ENCODE measurements around the gene LRRC31. TPM values are rescaled to one million over a fixed set of nuclear protein-coding genes. Genes with fewer than 3 reads are reported as not detected.

LRRC31 gene
- total RNA-seq = not detected in 2 replicates

GRCh38 chr3:169869484-169870220 lies at the start of gene LRRC31:
Gene LRRC31 (minus strand): TSS chr3:169869935. CDS start chr3:169869807, 128 bp downstream.

GRCh38 chr3:169911272-169911671 lies 41.5 kb upstream of the LRRC31 start, which contains the start of gene SAMD7:
Gene SAMD7 (plus strand): TSS chr3:169911572. CDS start chr3:169919499, 7,927 bp downstream.

GRCh38 chr3:169812332-169813235 lies 57.2 kb downstream of the LRRC31 start, which contains the start of the genes LRRC34 and LRRIQ4:
Gene LRRC34 (minus strand): TSS chr3:169812904. CDS start chr3:169812548, 356 bp downstream.
Gene LRRIQ4 (plus strand): TSS chr3:169812870. CDS start chr3:169821922, 9,052 bp downstream.

Other genes starting within 250 kb of the LRRC31 start
- gene MECOM, start 206.2 kb downstream of the LRRC31 start, total RNA-seq = 11.6 and 23.5 TPM in 2 replicates
- 234 and 424 TPM in 2 replicates for gene TERC, start 104.9 kb downstream of the LRRC31 start, total RNA-seq
- gene ACTRT3, start 100.4 kb downstream of the LRRC31 start, total RNA-seq = 3.7 and 3.9 TPM in 2 replicates
- gene MYNN, start 96.5 kb downstream of the LRRC31 start, total RNA-seq = 13.3 and 17.2 TPM in 2 replicates
- gene LRRIQ4, start 57.1 kb downstream of the LRRC31 start, total RNA-seq = not detected in 2 replicates
- gene LRRC34, start 57.0 kb downstream of the LRRC31 start, total RNA-seq = 1.9 and 2.9 TPM in 2 replicates
- gene SAMD7, start 41.6 kb upstream of the LRRC31 start, total RNA-seq = not detected in 2 replicates
- 23.4 and 29.1 TPM in 2 replicates for gene SEC62, start 96.9 kb upstream of the LRRC31 start, total RNA-seq
- gene GPR160, start 168.1 kb upstream of the LRRC31 start, total RNA-seq = 0.39 TPM in 1 of 2 replicates, not detected in the other

Measured in epithelial cell of alveolus of lung (primary cell).